ENCODE results near the gene NDP. TPM values are rescaled to one million over a fixed set of nuclear protein-coding genes. Genes with fewer than 3 reads are reported as not detected.

Gene NDP
- polyA plus RNA-seq, 1 experiment = 0.21 TPM

- Histone ChIP-seq H3K27me3 (ENCODE audit: control insufficient read depth, insufficient read depth, low read length) (no peaks in the 10 kb centered on the region), H3K9me3 (ENCODE audit: control insufficient read depth, insufficient read depth, low read length) (no peaks in the 10 kb centered on the region), H3K27ac (ENCODE audit: low read depth, low read length) (no peak overlapping the region), H3K4me3 (ENCODE audit: low read depth, low read length) (no peak overlapping the region)
- DNase-seq (ENCODE audit: low read depth, low spot score) = no peak
- ChIA-PET POLR2A (no interaction called here), CTCF (interaction anchor here (1.5 kb wide), 1 partner anchor 10 kb away, joined by 5 read pairs; no protein-coding TSS in a partner anchor)
- TF ChIP-seq CTCF (IDR thresholded peaks at IDR 0.05; ENCODE audit: low read depth, low read length) = no peak
Observed at GRCh38 chrX:43968359-43968781, 4.8 kb downstream of the NDP start.

- POLR2A ChIA-PET = no interaction called here
- Histone ChIP-seq H3K27me3 (ENCODE audit: control insufficient read depth, insufficient read depth, low read length) (no peaks in the 10 kb centered on the region), H3K27ac (ENCODE audit: low read depth, low read length) (no peak overlapping the region), H3K9me3 (ENCODE audit: control insufficient read depth, insufficient read depth, low read length) (no peaks in the 10 kb centered on the region), H3K4me3 (ENCODE audit: low read depth, low read length) (no peak overlapping the region)
- no peak for TF ChIP-seq CTCF (IDR thresholded peaks at IDR 0.05; ENCODE audit: low read depth, low read length)
- no peak for DNase-seq (ENCODE audit: low read depth, low spot score)
- CTCF ChIA-PET = no interaction called here
Observed at GRCh38 chrX:43964936-43965335, 8.3 kb downstream of the NDP start.

GRCh38 chrX:43963726-43964125 lies 9.5 kb downstream of the NDP start:
- Histone ChIP-seq H3K27me3 (ENCODE audit: control insufficient read depth, insufficient read depth, low read length) (no peaks in the 10 kb centered on the region), H3K27ac (ENCODE audit: low read depth, low read length) (no peak overlapping the region), H3K9me3 (ENCODE audit: control insufficient read depth, insufficient read depth, low read length) (no peaks in the 10 kb centered on the region), H3K4me3 (ENCODE audit: low read depth, low read length) (no peak overlapping the region)
- DNase-seq (ENCODE audit: low read depth, low spot score) = no peak
- CTCF ChIA-PET = interaction anchor here (0.6 to 1.4 kb wide), 2 partner anchors 280 kb away, joined by 3 read pairs; no protein-coding TSS in a partner anchor
- POLR2A ChIA-PET = no interaction called here
- no peak for TF ChIP-seq CTCF (IDR thresholded peaks at IDR 0.05; ENCODE audit: low read depth, low read length)

- no peak for DNase-seq (ENCODE audit: low read depth, low spot score)
- CTCF ChIA-PET = interaction anchor here (1.4 kb wide), 1 partner anchor 281 kb away, joined by 3 read pairs; no protein-coding TSS in a partner anchor
- Histone ChIP-seq H3K9me3 (ENCODE audit: control insufficient read depth, insufficient read depth, low read length) (no peaks in the 10 kb centered on the region), H3K27ac (ENCODE audit: low read depth, low read length) (no peak overlapping the region), H3K27me3 (ENCODE audit: control insufficient read depth, insufficient read depth, low read length) (no peaks in the 10 kb centered on the region), H3K4me3 (ENCODE audit: low read depth, low read length) (no peak overlapping the region)
- POLR2A ChIA-PET = no interaction called here
- TF ChIP-seq CTCF (IDR thresholded peaks at IDR 0.05; ENCODE audit: low read depth, low read length) = no peak
Observed at GRCh38 chrX:43962636-43963035, 10.6 kb downstream of the NDP start.

- ChIA-PET CTCF (interaction anchor here (0.8 kb wide), 1 partner anchor 282 kb away, joined by 4 read pairs; no protein-coding TSS in a partner anchor), POLR2A (no interaction called here)
- Histone ChIP-seq H3K4me3 (ENCODE audit: low read depth, low read length) (no peak overlapping the region), H3K27ac (ENCODE audit: low read depth, low read length) (no peak overlapping the region), H3K27me3 (ENCODE audit: control insufficient read depth, insufficient read depth, low read length) (no peaks in the 10 kb centered on the region), H3K9me3 (ENCODE audit: control insufficient read depth, insufficient read depth, low read length) (no peaks in the 10 kb centered on the region)
- no peak for DNase-seq (ENCODE audit: low read depth, low spot score)
- TF ChIP-seq CTCF (IDR thresholded peaks at IDR 0.05; ENCODE audit: low read depth, low read length) = no peak
Observed at GRCh38 chrX:43961699-43962098, 11.5 kb downstream of the NDP start.

All from AG04450 (cell line).